SH-SY5Y (cell line): ENCODE measurements around the gene SPAST.

Experiments used
- GATA2 ChIP-seq: IDR thresholded peaks from 2 replicates; pipeline ENCODE4 v1.6.1; 2011; ENCODE audit warnings: mild to moderate bottlenecking, low read depth, low read length
- GATA3 ChIP-seq: IDR thresholded peaks from 2 replicates; pipeline ENCODE4 v1.6.1; 2011; ENCODE audit warnings: low read depth, mild to moderate bottlenecking, low read length, moderate library complexity

DNA sequence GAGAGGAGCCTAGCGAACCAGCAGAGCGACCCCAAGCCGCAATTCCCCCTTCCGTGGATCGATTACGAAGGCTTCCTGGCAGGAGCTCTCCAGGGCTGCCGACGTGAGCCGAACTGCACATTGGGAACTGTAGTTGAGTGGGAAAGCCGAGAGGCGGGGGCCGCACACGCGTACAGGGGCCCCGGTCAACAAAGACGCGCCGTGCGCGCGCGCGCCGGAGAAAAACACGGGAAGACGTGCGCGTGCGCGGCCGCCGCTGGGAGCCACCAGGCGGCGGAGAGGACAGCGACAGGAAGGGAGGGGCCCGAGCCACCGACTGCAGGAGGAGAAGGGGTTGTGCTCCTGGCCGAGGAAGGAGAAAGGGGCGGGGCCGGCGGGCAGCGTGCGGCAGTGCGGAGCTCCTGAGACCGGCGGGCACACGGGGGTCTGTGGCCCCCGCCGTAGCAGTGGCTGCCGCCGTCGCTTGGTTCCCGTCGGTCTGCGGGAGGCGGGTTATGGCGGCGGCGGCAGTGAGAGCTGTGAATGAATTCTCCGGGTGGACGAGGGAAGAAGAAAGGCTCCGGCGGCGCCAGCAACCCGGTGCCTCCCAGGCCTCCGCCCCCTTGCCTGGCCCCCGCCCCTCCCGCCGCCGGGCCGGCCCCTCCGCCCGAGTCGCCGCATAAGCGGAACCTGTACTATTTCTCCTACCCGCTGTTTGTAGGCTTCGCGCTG lies at the start of gene SPAST:
- TF ChIP-seq GATA2 (no peak), GATA3 (no peak)
